NB4 (cell line): ENCODE results near the gene CNTN1.

Experiments used
- DNase-seq: peaks from one replicate; pipeline ENCODE4 v3.0.0; 2010; ENCODE audit warnings: low read depth
- H3K4me3 ChIP-seq: one replicate; pipeline ENCODE4 v1.5.1; 2011; ENCODE audit warnings: mild to moderate bottlenecking, low read depth, low read length, moderate library complexity
- CTCF ChIP-seq: IDR thresholded peaks from one replicate; pipeline ENCODE4 v1.5.1; 2012; ENCODE audit warnings: low read depth, low read length
- MAX ChIP-seq: IDR thresholded peaks from 2 replicates; pipeline ENCODE4 v1.6.1; 2011; ENCODE audit warnings: low read depth, low read length
- MYC ChIP-seq: IDR thresholded peaks from 2 replicates; pipeline ENCODE4 v1.6.1; 2011; ENCODE audit warnings: low read depth, low read length
- POLR2A ChIP-seq: IDR thresholded peaks from 2 replicates; pipeline ENCODE4 v1.6.1; 2011; ENCODE audit warnings: mild to moderate bottlenecking; ENCODE audit not compliant: insufficient read length; ENCODE audit errors: extremely low read depth

CNTN1 gene

GRCh38 chr12:40874868-40875267 is 182.6 kb downstream of the CNTN1 start:
- H3K4me3 ChIP-seq = no peak overlapping the region
- TF ChIP-seq CTCF (no peak), POLR2A (no peak)
- no peak for DNase-seq

- no peak for TF ChIP-seq CTCF
- TF ChIP-seq MAX = no peak
- no peak for TF ChIP-seq POLR2A
- TF ChIP-seq MYC = no peak
- DNase-seq = no peak
- H3K4me3 ChIP-seq = no peak overlapping the region
These were observed 197.1 kb downstream of the CNTN1 start for GRCh38 chr12:40889329-40889728.

GRCh38 chr12:40892528-40892927 is 200.3 kb downstream of the CNTN1 start:
- TF ChIP-seq CTCF = no peak
- no peak for TF ChIP-seq MYC
- no peak for TF ChIP-seq MAX
- no peak for TF ChIP-seq POLR2A
- no peak overlapping the region for H3K4me3 ChIP-seq
- DNase-seq = no peak

GRCh38 chr12:40898505-40898904 is 206.3 kb downstream of the CNTN1 start:
- H3K4me3 ChIP-seq = no peak overlapping the region
- no peak for DNase-seq
- no peak for TF ChIP-seq CTCF
- no peak for TF ChIP-seq POLR2A
- no peak for TF ChIP-seq MYC
- no peak for TF ChIP-seq MAX

- no peak overlapping the region for H3K4me3 ChIP-seq
- TF ChIP-seq POLR2A (no peak), CTCF (no peak), MAX (no peak), MYC (no peak)
- no peak for DNase-seq
These were observed 210.8 kb downstream of the CNTN1 start for GRCh38 chr12:40903040-40903439.

GRCh38 chr12:40907115-40907527 is 214.9 kb downstream of the CNTN1 start:
- DNase-seq = peak; percentile 32
- TF ChIP-seq MAX (no peak), CTCF (no peak), POLR2A (no peak), MYC (no peak)
- no peak overlapping the region for H3K4me3 ChIP-seq
